ENCODE data around the gene WDR88.

GRCh38 chr19:33202546-33203507 is 70.9 kb downstream of the WDR88 start:
- TF ChIP-seq CTCF (IDR thresholded peaks at IDR 0.05): no peak
- TF ChIP-seq POLR2A (IDR thresholded peaks at IDR 0.05): no peak
- no peak for TF ChIP-seq POLR2AphosphoS5 (IDR thresholded peaks at IDR 0.05)
